Skin of body (tissue), 2 donors: Measurements from ENCODE around the gene ANKRD10. TPM values are rescaled to one million over a fixed set of nuclear protein-coding genes. Genes with fewer than 3 reads are reported as not detected.
"Not testable (repeated sequence)": the region's sequence is repeated elsewhere in the genome, so short reads cannot be mapped to it uniquely, and the experiment has no call there.

Experiments
- DNase-seq: peaks from one replicate; lab custom pipeline; 2025; lab: John Stamatoyannopoulos, UW
- total RNA-seq: library from RNA; depleted of rRNA; stranded (reverse); fragments of >200 nt; gene quantifications from one replicate; pipeline ENCODE4 v1.2.3, GENCODE V29; 2014

ANKRD10 gene
- total RNA-seq, 1 donor from 2014 or later: 110 TPM

GRCh38 chr13:110867380-110867779 is 47.5 kb downstream of the ANKRD10 start:
- no peak for DNase-seq

GRCh38 chr13:110866491-110867170 is 48.2 kb downstream of the ANKRD10 start:
- DNase-seq: no peak

- no peak for DNase-seq
Observed at GRCh38 chr13:110863685-110864084, 51.2 kb downstream of the ANKRD10 start.

GRCh38 chr13:110860983-110861382 is 53.9 kb downstream of the ANKRD10 start:
- DNase-seq: no peak

GRCh38 chr13:110856942-110857835 is 57.7 kb downstream of the ANKRD10 start:
- no peak for DNase-seq

GRCh38 chr13:110855363-110855762 is 59.5 kb downstream of the ANKRD10 start:
- DNase-seq: no peak

GRCh38 chr13:110854866-110855265 is 60.0 kb downstream of the ANKRD10 start:
- DNase-seq: no peak

GRCh38 chr13:110853235-110853721 is 61.6 kb downstream of the ANKRD10 start:
- DNase-seq: no peak

- no peak for DNase-seq
Observed at GRCh38 chr13:110850840-110851239, 64.0 kb downstream of the ANKRD10 start.

- DNase-seq: no peak
Observed at GRCh38 chr13:110850006-110850405, 64.9 kb downstream of the ANKRD10 start.

GRCh38 chr13:110845520-110845919 is 69.3 kb downstream of the ANKRD10 start:
- no peak for DNase-seq

- DNase-seq: no peak
Observed at GRCh38 chr13:110841846-110842245, 73.0 kb downstream of the ANKRD10 start.

- DNase-seq: no peak
Observed at GRCh38 chr13:110841406-110841805, 73.5 kb downstream of the ANKRD10 start.

- DNase-seq: no peak
Observed at GRCh38 chr13:110838867-110839538, 75.9 kb downstream of the ANKRD10 start.

GRCh38 chr13:110838116-110838515 is 76.8 kb downstream of the ANKRD10 start:
- no peak for DNase-seq

GRCh38 chr13:110837397-110838061 is 77.3 kb downstream of the ANKRD10 start:
- DNase-seq: not testable (repeated sequence)

- DNase-seq: no peak
Observed at GRCh38 chr13:110836605-110836903, 78.3 kb downstream of the ANKRD10 start.

GRCh38 chr13:110835721-110836604 is 78.9 kb downstream of the ANKRD10 start:
- no peak for DNase-seq

GRCh38 chr13:110834572-110834971 is 80.3 kb downstream of the ANKRD10 start:
- DNase-seq: no peak

GRCh38 chr13:110832531-110832930 is 82.3 kb downstream of the ANKRD10 start:
- no peak for DNase-seq

GRCh38 chr13:110832205-110832479 is 82.7 kb downstream of the ANKRD10 start:
- no peak for DNase-seq
